ENCODE measurements around the gene ELSPBP1. TPM values are rescaled to one million over a fixed set of nuclear protein-coding genes. Genes with fewer than 3 reads are reported as not detected.

ELSPBP1 gene
- total RNA-seq, 1 donor from 2014 or later = not detected

- Mint-ChIP-seq H3K9me3 (no peaks in the 10 kb centered on the region), H3K36me3 (ENCODE audit: low read depth) (no peaks in the 10 kb centered on the region), H3K4me3 (no peak overlapping the region), H3K27me3 (ENCODE audit: insufficient read depth) (peaks cover 4% of the 10 kb centered on the region), H3K4me1 (ENCODE audit: low read depth) (no peaks in the 10 kb centered on the region), H3K27ac (no peak overlapping the region)
- no peak for DNase-seq (ENCODE audit: low spot score)
- intact Hi-C loops (cut with micrococcal nuclease) = no loop called here
These were observed 26.3 kb downstream of the ELSPBP1 start for GRCh38 chr19:48020686-48021085.

GRCh38 chr19:48023011-48023410 lies 28.6 kb downstream of the ELSPBP1 start:
- intact Hi-C loops (cut with micrococcal nuclease) = no loop called here
- no peaks in the 10 kb centered on the region for H3K36me3 Mint-ChIP-seq (ENCODE audit: low read depth)
- no peaks in the 10 kb centered on the region for H3K4me1 Mint-ChIP-seq (ENCODE audit: low read depth)
- no peak for DNase-seq (ENCODE audit: low spot score)
- H3K4me3 Mint-ChIP-seq = no peak overlapping the region
- H3K27ac Mint-ChIP-seq = no peak overlapping the region
- peaks cover 3% of the 10 kb centered on the region for H3K27me3 Mint-ChIP-seq (ENCODE audit: insufficient read depth)
- no peaks in the 10 kb centered on the region for H3K9me3 Mint-ChIP-seq

- no peaks in the 10 kb centered on the region for H3K36me3 Mint-ChIP-seq (ENCODE audit: low read depth)
- H3K27me3 Mint-ChIP-seq (ENCODE audit: insufficient read depth) = peaks cover 2% of the 10 kb centered on the region
- H3K27ac Mint-ChIP-seq = no peak overlapping the region
- no peaks in the 10 kb centered on the region for H3K9me3 Mint-ChIP-seq
- intact Hi-C loops (cut with micrococcal nuclease) = no loop called here
- DNase-seq (ENCODE audit: low spot score) = no peak
- no peak overlapping the region for H3K4me3 Mint-ChIP-seq
- H3K4me1 Mint-ChIP-seq (ENCODE audit: low read depth) = no peaks in the 10 kb centered on the region
These were observed 29.1 kb downstream of the ELSPBP1 start for GRCh38 chr19:48023518-48023917.

- Mint-ChIP-seq H3K9me3 (no peaks in the 10 kb centered on the region), H3K36me3 (ENCODE audit: low read depth) (no peaks in the 10 kb centered on the region), H3K4me1 (ENCODE audit: low read depth) (no peaks in the 10 kb centered on the region), H3K27ac (no peak overlapping the region), H3K4me3 (no peak overlapping the region), H3K27me3 (ENCODE audit: insufficient read depth) (peaks cover 2% of the 10 kb centered on the region)
- intact Hi-C loops (cut with micrococcal nuclease) = no loop called here
- no peak for DNase-seq (ENCODE audit: low spot score)
These were observed 31.0 kb downstream of the ELSPBP1 start for GRCh38 chr19:48025480-48025879.

GRCh38 chr19:48029431-48029830 lies 35.0 kb downstream of the ELSPBP1 start:
- no peaks in the 10 kb centered on the region for H3K4me1 Mint-ChIP-seq (ENCODE audit: low read depth)
- intact Hi-C loops (cut with micrococcal nuclease) = no loop called here
- H3K27ac Mint-ChIP-seq = no peak overlapping the region
- no peaks in the 10 kb centered on the region for H3K36me3 Mint-ChIP-seq (ENCODE audit: low read depth)
- no peak overlapping the region for H3K4me3 Mint-ChIP-seq
- H3K9me3 Mint-ChIP-seq = no peaks in the 10 kb centered on the region
- no peak for DNase-seq (ENCODE audit: low spot score)
- peaks cover 4% of the 10 kb centered on the region for H3K27me3 Mint-ChIP-seq (ENCODE audit: insufficient read depth)

- intact Hi-C loops (cut with micrococcal nuclease) = no loop called here
- no peak for DNase-seq (ENCODE audit: low spot score)
- Mint-ChIP-seq H3K9me3 (no peaks in the 10 kb centered on the region), H3K36me3 (ENCODE audit: low read depth) (no peaks in the 10 kb centered on the region), H3K27me3 (ENCODE audit: insufficient read depth) (peaks cover 4% of the 10 kb centered on the region), H3K27ac (no peak overlapping the region), H3K4me1 (ENCODE audit: low read depth) (no peaks in the 10 kb centered on the region), H3K4me3 (no peak overlapping the region)
These were observed 35.6 kb downstream of the ELSPBP1 start for GRCh38 chr19:48030073-48030472.

- intact Hi-C loops (cut with micrococcal nuclease) = no loop called here
- Mint-ChIP-seq H3K27ac (no peak overlapping the region), H3K9me3 (peaks cover 16% of the 10 kb centered on the region), H3K36me3 (ENCODE audit: low read depth) (no peaks in the 10 kb centered on the region), H3K4me3 (no peak overlapping the region), H3K27me3 (ENCODE audit: insufficient read depth) (peaks cover 2% of the 10 kb centered on the region), H3K4me1 (ENCODE audit: low read depth) (no peaks in the 10 kb centered on the region)
- no peak for DNase-seq (ENCODE audit: low spot score)
These were observed 39.2 kb downstream of the ELSPBP1 start for GRCh38 chr19:48033604-48034003.

GRCh38 chr19:48036765-48037164 lies 42.3 kb downstream of the ELSPBP1 start:
- Mint-ChIP-seq H3K4me3 (no peak overlapping the region), H3K27ac (no peak overlapping the region), H3K36me3 (ENCODE audit: low read depth) (no peaks in the 10 kb centered on the region), H3K4me1 (ENCODE audit: low read depth) (no peaks in the 10 kb centered on the region), H3K9me3 (peaks cover 23% of the 10 kb centered on the region), H3K27me3 (ENCODE audit: insufficient read depth) (peaks cover 4% of the 10 kb centered on the region)
- DNase-seq (ENCODE audit: low spot score) = no peak
- intact Hi-C loops (cut with micrococcal nuclease) = no loop called here

- peaks cover 7% of the 10 kb centered on the region for H3K9me3 Mint-ChIP-seq
- H3K27me3 Mint-ChIP-seq (ENCODE audit: insufficient read depth) = peaks cover 2% of the 10 kb centered on the region
- no peak for DNase-seq (ENCODE audit: low spot score)
- no peaks in the 10 kb centered on the region for H3K36me3 Mint-ChIP-seq (ENCODE audit: low read depth)
- H3K27ac Mint-ChIP-seq = no peak overlapping the region
- intact Hi-C loops (cut with micrococcal nuclease) = no loop called here
- no peak overlapping the region for H3K4me3 Mint-ChIP-seq
- H3K4me1 Mint-ChIP-seq (ENCODE audit: low read depth) = no peaks in the 10 kb centered on the region
These were observed 47.6 kb downstream of the ELSPBP1 start for GRCh38 chr19:48041877-48042580.

GRCh38 chr19:48043675-48044258 lies 49.3 kb downstream of the ELSPBP1 start, which contains the start of gene CABP5:
TSS of gene CABP5 (minus strand) at chr19:48044079. CDS start at chr19:48043922, 157 bp downstream.
- DNase-seq (ENCODE audit: low spot score) = no peak
- H3K4me3 Mint-ChIP-seq = no peak within 1 kb of the TSS
- peaks cover 3% of the 10 kb centered on the region for H3K36me3 Mint-ChIP-seq (ENCODE audit: low read depth)
- peaks cover 1% of the 10 kb centered on the region for H3K27me3 Mint-ChIP-seq (ENCODE audit: insufficient read depth)
- H3K27ac Mint-ChIP-seq = no peak within 1 kb of the TSS
- H3K9me3 Mint-ChIP-seq = peaks cover 6% of the 10 kb centered on the region
- intact Hi-C loops (cut with micrococcal nuclease) = no loop called here
- H3K4me1 Mint-ChIP-seq (ENCODE audit: low read depth) = no peaks in the 10 kb centered on the region

GRCh38 chr19:48044561-48044960 lies 50.1 kb downstream of the ELSPBP1 start:
- no peak for DNase-seq (ENCODE audit: low spot score)
- no peaks in the 10 kb centered on the region for H3K4me1 Mint-ChIP-seq (ENCODE audit: low read depth)
- peaks cover 3% of the 10 kb centered on the region for H3K36me3 Mint-ChIP-seq (ENCODE audit: low read depth)
- no peaks in the 10 kb centered on the region for H3K27me3 Mint-ChIP-seq (ENCODE audit: insufficient read depth)
- H3K4me3 Mint-ChIP-seq = no peak overlapping the region
- intact Hi-C loops (cut with micrococcal nuclease) = no loop called here
- no peak overlapping the region for H3K27ac Mint-ChIP-seq
- no peaks in the 10 kb centered on the region for H3K9me3 Mint-ChIP-seq

GRCh38 chr19:48051335-48052033 lies 57.1 kb downstream of the ELSPBP1 start:
- no peaks in the 10 kb centered on the region for H3K9me3 Mint-ChIP-seq
- H3K4me1 Mint-ChIP-seq (ENCODE audit: low read depth) = no peaks in the 10 kb centered on the region
- no peaks in the 10 kb centered on the region for H3K27me3 Mint-ChIP-seq (ENCODE audit: insufficient read depth)
- no peak overlapping the region for H3K4me3 Mint-ChIP-seq
- intact Hi-C loops (cut with micrococcal nuclease) = no loop called here
- peaks cover 6% of the 10 kb centered on the region for H3K36me3 Mint-ChIP-seq (ENCODE audit: low read depth)
- DNase-seq (ENCODE audit: low spot score) = no peak
- no peak overlapping the region for H3K27ac Mint-ChIP-seq

- Mint-ChIP-seq H3K27me3 (ENCODE audit: insufficient read depth) (no peaks in the 10 kb centered on the region), H3K27ac (no peak overlapping the region), H3K9me3 (no peaks in the 10 kb centered on the region), H3K36me3 (ENCODE audit: low read depth) (peaks cover 3% of the 10 kb centered on the region), H3K4me1 (ENCODE audit: low read depth) (no peaks in the 10 kb centered on the region), H3K4me3 (no peak overlapping the region)
- intact Hi-C loops (cut with micrococcal nuclease) = no loop called here
- no peak for DNase-seq (ENCODE audit: low spot score)
These were observed 58.6 kb downstream of the ELSPBP1 start for GRCh38 chr19:48053076-48053475.

Data from activated T-helper 1 cell treated with anti-CD3 and anti-CD28 coated beads, Interleukin-12 subunit alpha, Interleukin-12 subunit beta, Interleukin-2, Interleukin-4 antibody, amounts not matched to agents 30 ng/mL and 10 ng/mL and 1 ng/mL, durations not matched to agents 14 hours and 24 hours and 36 hours (primary cell).